HT1080 (cell line): Measurements from ENCODE around the gene OR14A2. TPM values are rescaled to one million over a fixed set of nuclear protein-coding genes. Genes with fewer than 3 reads are reported as not detected.

Experiments used
- total RNA-seq: library from RNA; depleted of rRNA; stranded (reverse); fragments of >200 nt; shearing (Covaris generic); gene quantifications from 2 replicates; pipeline ENCODE4 v1.2.3, GENCODE V29; 2014; rRNA removed

Gene OR14A2
- total RNA-seq, 1 experiment from 2014 or later = not detected

Other genes starting within 250 kb of the OR14A2 start
- gene OR2C3, start 211.7 kb downstream of the OR14A2 start, total RNA-seq = not detected in 2 replicates
- gene GCSAML, start 199.0 kb downstream of the OR14A2 start, total RNA-seq = not detected in 2 replicates
- gene OR2G2, start 159.8 kb downstream of the OR14A2 start, total RNA-seq = not detected in 2 replicates
- gene OR2G3, start 142.6 kb downstream of the OR14A2 start, total RNA-seq = not detected in 2 replicates
- gene OR13G1, start 68.4 kb downstream of the OR14A2 start, total RNA-seq = not detected in 2 replicates
- gene OR6F1, start 31.5 kb downstream of the OR14A2 start, total RNA-seq = not detected in 2 replicates
- not detected in 2 replicates for gene OR14K1, start 9.5 kb downstream of the OR14A2 start, total RNA-seq
- not detected in 2 replicates for gene OR1C1, start 12.4 kb upstream of the OR14A2 start, total RNA-seq
- gene OR14A16, start 76.0 kb upstream of the OR14A2 start, total RNA-seq = not detected in 2 replicates
- not detected in 2 replicates for gene OR11L1, start 93.8 kb upstream of the OR14A2 start, total RNA-seq
- gene TRIM58, start 109.0 kb upstream of the OR14A2 start, total RNA-seq = 3.7 and 4.5 TPM in 2 replicates
- gene OR2W3, start 147.4 kb upstream of the OR14A2 start, total RNA-seq = 2.0 and 2.2 TPM in 2 replicates
- gene OR2T8, start 172.1 kb upstream of the OR14A2 start, total RNA-seq = not detected in 2 replicates
- not detected in 2 replicates for gene OR2AJ1, start 176.7 kb upstream of the OR14A2 start, total RNA-seq
- not detected in 2 replicates for gene OR2L8, start 200.7 kb upstream of the OR14A2 start, total RNA-seq
- gene OR2AK2, start 217.1 kb upstream of the OR14A2 start, total RNA-seq = not detected in 2 replicates